ENCODE data around the gene SERGEF. TPM values are rescaled to one million over a fixed set of nuclear protein-coding genes. Genes with fewer than 3 reads are reported as not detected.
"Not testable (repeated sequence)": the region's sequence is repeated elsewhere in the genome, so short reads cannot be mapped to it uniquely, and the experiment has no call there.

SERGEF gene
- total and polyA plus RNA-seq, 8 donors: 9.3 to 158 (median 73.5) TPM; not detected in 1

GRCh38 chr11:17898071-17898470 lies 114.8 kb downstream of the SERGEF start:
- Histone ChIP-seq H3K9me3 (no peaks in the 10 kb centered on the region), H3K27me3 (no peaks in the 10 kb centered on the region), H3K27ac (no peak overlapping the region), H3K4me3 (no peak overlapping the region), H3K36me3 (no peaks in the 10 kb centered on the region), H3K4me1 (no peaks in the 10 kb centered on the region)
- TF ChIP-seq EP300 (IDR thresholded peaks at IDR 0.05) (no peak), CTCF (IDR thresholded peaks at IDR 0.05) (no peak), POLR2A (IDR thresholded peaks at IDR 0.05) (no peak), POLR2AphosphoS5 (IDR thresholded peaks at IDR 0.05) (no peak)
- DNase-seq: no peak
- intact Hi-C loops (cut with DNase I; ENCODE audit: low total_unique reads): no loop called here
- WGBS, 5 donors: 69 to 100% (median 81%) methylated on average over 1 of the region's 1 CpG

- no peak for TF ChIP-seq CTCF (IDR thresholded peaks at IDR 0.05)
- no peak for TF ChIP-seq POLR2A (IDR thresholded peaks at IDR 0.05)
- TF ChIP-seq EP300 (IDR thresholded peaks at IDR 0.05): no peak
- TF ChIP-seq POLR2AphosphoS5 (IDR thresholded peaks at IDR 0.05): no peak
- intact Hi-C loops (cut with DNase I; ENCODE audit: low total_unique reads): no loop called here
- WGBS, 5 donors: 94 to 100% (median 97%) methylated on average over 1 of the region's 1 CpG
- Histone ChIP-seq H3K27me3 (no peaks in the 10 kb centered on the region), H3K4me1 (no peaks in the 10 kb centered on the region), H3K36me3 (peaks cover 0 to 5% (median 0%) of the 10 kb centered on the region in 4 donors), H3K27ac (no peak overlapping the region), H3K9me3 (no peaks in the 10 kb centered on the region), H3K4me3 (no peak overlapping the region)
- DNase-seq: no peak
Observed at GRCh38 chr11:17897495-17897894, 115.4 kb downstream of the SERGEF start.

- peaks cover 0 to 11% (median 2%) of the 10 kb centered on the region in 4 donors for H3K36me3 ChIP-seq
- H3K4me3 ChIP-seq; intact Hi-C loops (cut with DNase I; ENCODE audit: low total_unique reads); H3K9me3 ChIP-seq; H3K27me3 ChIP-seq; H3K4me1 ChIP-seq; DNase-seq; H3K27ac ChIP-seq: not testable (repeated sequence)
- 91 to 98% (median 92%) methylated on average over 4 to 6 of the region's 6 CpGs for WGBS, 5 donors
Observed at GRCh38 chr11:17896496-17897151, 116.2 kb downstream of the SERGEF start.

- Histone ChIP-seq H3K36me3 (peaks cover 0 to 11% (median 2%) of the 10 kb centered on the region in 4 donors), H3K27me3 (no peaks in the 10 kb centered on the region), H3K4me1 (no peaks in the 10 kb centered on the region), H3K4me3 (no peak overlapping the region), H3K27ac (no peak overlapping the region), H3K9me3 (no peaks in the 10 kb centered on the region)
- 39 to 47% (median 45%) methylated on average over 5 of the region's 5 CpGs for WGBS, 5 donors
- TF ChIP-seq POLR2AphosphoS5 (IDR thresholded peaks at IDR 0.05): no peak
- TF ChIP-seq POLR2A (IDR thresholded peaks at IDR 0.05): no peak
- no peak for TF ChIP-seq EP300 (IDR thresholded peaks at IDR 0.05)
- TF ChIP-seq CTCF (IDR thresholded peaks at IDR 0.05): no peak
- DNase-seq: peak in 1 of 2 donors; percentile 39
- intact Hi-C loops (cut with DNase I; ENCODE audit: low total_unique reads): no loop called here
Observed at GRCh38 chr11:17894929-17895658, 117.8 kb downstream of the SERGEF start.

- no peak overlapping the region for H3K4me3 ChIP-seq
- TF ChIP-seq POLR2A (IDR thresholded peaks at IDR 0.05) (no peak), CTCF (IDR thresholded peaks at IDR 0.05) (no peak), EP300 (IDR thresholded peaks at IDR 0.05) (no peak), POLR2AphosphoS5 (IDR thresholded peaks at IDR 0.05) (no peak)
- DNase-seq: no peak
- H3K27me3 ChIP-seq: no peaks in the 10 kb centered on the region
- intact Hi-C loops (cut with DNase I; ENCODE audit: low total_unique reads): no loop called here
- H3K27ac ChIP-seq: no peak overlapping the region
- H3K9me3 ChIP-seq: no peaks in the 10 kb centered on the region
- WGBS, 5 donors: 90 to 94% (median 92%) methylated on average over 5 of the region's 5 CpGs
- peaks cover 0 to 11% (median 2%) of the 10 kb centered on the region in 4 donors for H3K36me3 ChIP-seq
- no peaks in the 10 kb centered on the region for H3K4me1 ChIP-seq
Observed at GRCh38 chr11:17892409-17892808, 120.4 kb downstream of the SERGEF start.
